GM19023 (cell line): ENCODE results near the gene PSRC1.

Source experiments
- ATAC-seq: cut with Tn5 transposase; IDR thresholded peaks from one replicate; pipeline ENCODE4 v1.9.1; 2021; ENCODE audit warnings: mild to moderate bottlenecking, moderate library complexity; ENCODE audit not compliant: unreplicated experiment

PSRC1 gene

GRCh38 chr1:109272831-109273547, 10.0 kb downstream of the PSRC1 start:
- no peak for ATAC-seq

- ATAC-seq: no peak
Observed at GRCh38 chr1:109272021-109272799, 10.7 kb downstream of the PSRC1 start.

- no peak for ATAC-seq
Observed at GRCh38 chr1:109271458-109271857, 11.5 kb downstream of the PSRC1 start.

- ATAC-seq: no peak
Observed at GRCh38 chr1:109270623-109271317, 12.2 kb downstream of the PSRC1 start.

GRCh38 chr1:109269981-109270622, 12.8 kb downstream of the PSRC1 start:
- ATAC-seq: no peak

- no peak for ATAC-seq
Observed at GRCh38 chr1:109269212-109269980, 13.5 kb downstream of the PSRC1 start.

- no peak for ATAC-seq
Observed at GRCh38 chr1:109268431-109269211, 14.3 kb downstream of the PSRC1 start.

- no peak for ATAC-seq
Observed at GRCh38 chr1:109267743-109268300, 15.1 kb downstream of the PSRC1 start.

- ATAC-seq: no peak
Observed at GRCh38 chr1:109266965-109267364, 16.0 kb downstream of the PSRC1 start.

- ATAC-seq: no peak
Observed at GRCh38 chr1:109265741-109266330, 17.1 kb downstream of the PSRC1 start.

GRCh38 chr1:109265016-109265415, 17.9 kb downstream of the PSRC1 start:
- no peak for ATAC-seq

GRCh38 chr1:109264379-109264755, 18.6 kb downstream of the PSRC1 start:
- no peak for ATAC-seq

- peak; percentile 65 for ATAC-seq
Observed at GRCh38 chr1:109263597-109264378, 19.2 kb downstream of the PSRC1 start.

GRCh38 chr1:109263234-109263596, 19.7 kb downstream of the PSRC1 start:
- ATAC-seq: no peak

GRCh38 chr1:109262231-109263055, 20.5 kb downstream of the PSRC1 start:
- ATAC-seq: no peak

GRCh38 chr1:109261578-109261977, 21.4 kb downstream of the PSRC1 start:
- ATAC-seq: no peak

GRCh38 chr1:109261006-109261405, 21.9 kb downstream of the PSRC1 start:
- ATAC-seq: no peak
